VCaP (cell line): ENCODE measurements around the gene ERICH3.

Source experiments
- H3K27ac ChIP-seq: fragments of 450-650 bp; 2 replicates; pipeline ENCODE4 v1.5.1; 2017
- CTCF ChIP-seq: fragments of 450-650 bp; conservative IDR thresholded peaks from 2 replicates; pipeline ENCODE4 v1.5.1; 2017; ENCODE audit warnings: mild to moderate bottlenecking, moderate library complexity

Gene ERICH3

GRCh38 chr1:74531796-74532195 is 141.8 kb downstream of the ERICH3 start:
- H3K27ac ChIP-seq: peak overlapping the region; percentile 22; the same call in 1 of the 2 replicates
- TF ChIP-seq CTCF: no peak

GRCh38 chr1:74530892-74531291 is 142.7 kb downstream of the ERICH3 start:
- no peak for TF ChIP-seq CTCF
- no peak overlapping the region; the same call in 1 of the 2 replicates for H3K27ac ChIP-seq

GRCh38 chr1:74528123-74528522 is 145.5 kb downstream of the ERICH3 start:
- no peak overlapping the region for H3K27ac ChIP-seq
- TF ChIP-seq CTCF: no peak

- no peak for TF ChIP-seq CTCF
- H3K27ac ChIP-seq: no peak overlapping the region; the same call in 1 of the 2 replicates
Measured at GRCh38 chr1:74526708-74527107, 146.9 kb downstream of the ERICH3 start.

- no peak for TF ChIP-seq CTCF
- no peak overlapping the region for H3K27ac ChIP-seq
Measured at GRCh38 chr1:74523873-74524480, 149.6 kb downstream of the ERICH3 start.

- H3K27ac ChIP-seq: no peak overlapping the region
- TF ChIP-seq CTCF: no peak
Measured at GRCh38 chr1:74522148-74522547, 151.4 kb downstream of the ERICH3 start.
